Hepatocyte (in vitro differentiated cells): ENCODE data around the gene MRPS24.

ENCODE experiments used
- EZH2phosphoT487 ChIP-seq: fragments of 200-600 bp; sonication (generic); IDR thresholded peaks from one replicate; pipeline ENCODE4 v1.6.1; 2018; ENCODE audit warnings: antibody characterized with exemption, mild to moderate bottlenecking, low read depth, moderate library complexity; ENCODE audit not compliant: unreplicated experiment, severe bottlenecking
- TF ChIP-seq, protein P1 (sequence below): fragments of 200-600 bp; sonication (generic); IDR thresholded peaks from 2 replicates; pipeline ENCODE4 v1.5.1; 2016; ENCODE audit warnings: antibody characterized with exemption, mild to moderate bottlenecking; ENCODE audit not compliant: poor library complexity

DNA sequence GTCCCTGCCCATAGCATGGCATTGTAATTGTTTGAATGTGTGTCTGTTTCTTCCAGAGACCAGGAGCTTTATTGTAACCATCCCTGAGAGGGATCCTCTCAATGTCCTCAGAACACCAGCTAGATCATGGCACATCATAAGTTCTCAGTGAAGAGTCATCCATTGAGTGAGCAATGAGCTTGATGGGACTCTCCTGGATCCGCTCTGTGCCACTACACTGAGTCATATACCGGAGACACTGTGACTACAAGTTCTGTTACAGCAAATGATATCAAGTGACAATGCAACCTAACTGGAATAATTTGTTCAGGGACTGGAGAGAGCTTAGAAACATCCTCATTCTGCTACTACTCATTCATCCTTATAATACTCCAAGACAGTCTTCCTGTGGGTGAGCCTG lies 25.1 kb downstream of the MRPS24 start:
- TF ChIP-seq, protein P1, sequence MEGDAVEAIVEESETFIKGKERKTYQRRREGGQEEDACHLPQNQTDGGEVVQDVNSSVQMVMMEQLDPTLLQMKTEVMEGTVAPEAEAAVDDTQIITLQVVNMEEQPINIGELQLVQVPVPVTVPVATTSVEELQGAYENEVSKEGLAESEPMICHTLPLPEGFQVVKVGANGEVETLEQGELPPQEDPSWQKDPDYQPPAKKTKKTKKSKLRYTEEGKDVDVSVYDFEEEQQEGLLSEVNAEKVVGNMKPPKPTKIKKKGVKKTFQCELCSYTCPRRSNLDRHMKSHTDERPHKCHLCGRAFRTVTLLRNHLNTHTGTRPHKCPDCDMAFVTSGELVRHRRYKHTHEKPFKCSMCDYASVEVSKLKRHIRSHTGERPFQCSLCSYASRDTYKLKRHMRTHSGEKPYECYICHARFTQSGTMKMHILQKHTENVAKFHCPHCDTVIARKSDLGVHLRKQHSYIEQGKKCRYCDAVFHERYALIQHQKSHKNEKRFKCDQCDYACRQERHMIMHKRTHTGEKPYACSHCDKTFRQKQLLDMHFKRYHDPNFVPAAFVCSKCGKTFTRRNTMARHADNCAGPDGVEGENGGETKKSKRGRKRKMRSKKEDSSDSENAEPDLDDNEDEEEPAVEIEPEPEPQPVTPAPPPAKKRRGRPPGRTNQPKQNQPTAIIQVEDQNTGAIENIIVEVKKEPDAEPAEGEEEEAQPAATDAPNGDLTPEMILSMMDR = no peak
- TF ChIP-seq EZH2phosphoT487 = no peak
